GM18861 (cell line): Measurements from ENCODE around the gene SINHCAF.
A peak's percentile ranks its signal among the peaks of the same experiment; 100 is the strongest.

Source experiments
- ATAC-seq: cut with Tn5 transposase; IDR thresholded peaks from one replicate; pipeline ENCODE4 v1.9.1; 2021; ENCODE audit not compliant: unreplicated experiment

SINHCAF gene

GRCh38 chr12:31337952-31338351 lies 12.0 kb upstream of the SINHCAF start:
- no peak for ATAC-seq

- ATAC-seq, result no peak
These were observed 5.3 kb upstream of the SINHCAF start for GRCh38 chr12:31331242-31331641.

DNA sequence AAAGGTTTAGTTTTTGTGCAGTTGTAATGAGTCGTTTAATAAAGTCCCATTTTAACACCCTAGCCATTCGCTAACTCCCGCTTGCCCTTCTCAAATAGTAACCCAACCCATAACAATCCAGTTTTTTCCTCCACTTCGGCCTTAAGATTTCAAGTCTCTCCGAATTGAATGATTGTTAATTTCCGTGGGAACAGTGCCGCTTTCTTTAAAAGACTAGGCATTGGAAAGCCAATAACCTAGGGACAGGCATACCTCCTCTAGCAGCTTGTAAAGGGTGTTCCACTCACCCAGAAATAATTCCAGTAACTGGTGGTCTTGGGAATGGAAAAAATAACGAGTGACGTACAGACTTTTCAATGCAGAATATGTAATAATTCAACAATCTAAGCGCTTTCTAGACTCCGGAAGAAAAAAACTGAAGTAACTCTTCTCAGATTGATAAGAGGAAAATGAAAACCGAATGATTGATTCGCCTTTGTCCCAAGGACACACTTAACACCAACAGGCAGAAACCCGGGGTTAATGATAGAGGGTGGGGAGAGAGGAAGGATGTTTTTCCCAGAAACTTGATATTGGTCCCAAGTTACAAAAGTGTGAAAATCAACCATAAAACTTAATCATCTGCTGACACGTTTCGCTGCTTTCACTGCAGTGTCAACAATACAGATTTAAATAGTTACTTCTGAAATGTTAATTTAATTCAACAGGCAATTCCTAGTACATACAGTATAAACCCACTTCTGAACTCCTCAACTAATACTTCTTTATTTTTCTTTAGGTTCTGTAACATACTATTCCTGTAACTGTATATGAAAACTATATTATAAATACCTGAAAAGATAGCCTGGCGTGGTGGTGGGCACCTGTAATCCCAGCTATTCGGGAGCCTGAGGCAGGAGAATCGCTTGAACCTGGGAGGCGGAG lies 1.0 kb upstream of the SINHCAF start:
- ATAC-seq, result no peak

DNA sequence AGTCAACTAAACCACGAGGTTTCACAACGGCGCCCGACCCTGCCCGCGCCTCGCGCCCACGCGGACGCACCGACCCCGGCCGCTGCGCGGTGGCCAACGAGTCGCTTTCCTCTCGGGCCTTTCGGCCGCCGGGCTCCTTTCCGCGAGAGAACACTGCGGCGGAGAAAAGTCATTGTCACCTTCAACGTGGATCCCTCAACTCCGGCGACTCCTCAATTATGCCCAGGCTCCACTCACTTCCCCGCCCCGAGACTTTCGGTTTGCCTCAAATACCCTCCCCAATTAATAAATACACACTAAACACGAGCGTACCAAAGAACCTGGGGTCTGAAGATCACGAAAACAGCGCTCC lies 450 bp downstream of the SINHCAF start:
- ATAC-seq, result no peak

DNA sequence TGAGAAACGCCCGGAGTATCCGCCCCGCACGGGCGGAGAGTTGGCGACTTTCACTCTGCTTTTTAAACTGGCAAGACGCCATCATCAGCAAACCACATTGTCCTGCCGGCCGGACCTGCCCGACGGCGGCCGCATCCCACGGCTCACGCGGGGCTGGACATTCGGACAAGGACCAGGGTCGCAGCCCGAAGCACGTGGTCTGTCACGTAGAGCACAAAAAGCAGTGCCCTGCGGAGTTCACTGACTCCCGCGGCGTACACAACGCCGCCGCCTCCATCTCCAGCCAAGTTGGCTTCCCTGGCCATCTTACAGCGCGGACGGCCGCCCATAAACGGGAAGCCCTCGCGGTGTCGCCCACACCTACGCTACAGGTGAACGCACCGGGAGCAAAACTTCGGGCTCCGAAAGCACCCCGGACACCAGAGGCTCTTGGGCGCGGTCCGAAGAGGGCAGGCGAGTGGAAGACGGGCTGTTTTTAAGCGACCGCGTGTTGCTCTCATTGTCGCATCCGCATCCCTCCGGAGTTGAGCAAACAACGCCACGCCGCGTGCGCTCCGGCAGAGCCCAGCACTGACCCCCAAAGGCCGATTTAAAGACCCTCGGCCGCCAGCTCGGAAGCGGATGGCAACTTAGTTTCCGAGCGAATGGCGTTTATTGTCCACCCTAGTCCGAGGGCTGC lies 966 bp downstream of the SINHCAF start:
- ATAC-seq, result no peak

DNA sequence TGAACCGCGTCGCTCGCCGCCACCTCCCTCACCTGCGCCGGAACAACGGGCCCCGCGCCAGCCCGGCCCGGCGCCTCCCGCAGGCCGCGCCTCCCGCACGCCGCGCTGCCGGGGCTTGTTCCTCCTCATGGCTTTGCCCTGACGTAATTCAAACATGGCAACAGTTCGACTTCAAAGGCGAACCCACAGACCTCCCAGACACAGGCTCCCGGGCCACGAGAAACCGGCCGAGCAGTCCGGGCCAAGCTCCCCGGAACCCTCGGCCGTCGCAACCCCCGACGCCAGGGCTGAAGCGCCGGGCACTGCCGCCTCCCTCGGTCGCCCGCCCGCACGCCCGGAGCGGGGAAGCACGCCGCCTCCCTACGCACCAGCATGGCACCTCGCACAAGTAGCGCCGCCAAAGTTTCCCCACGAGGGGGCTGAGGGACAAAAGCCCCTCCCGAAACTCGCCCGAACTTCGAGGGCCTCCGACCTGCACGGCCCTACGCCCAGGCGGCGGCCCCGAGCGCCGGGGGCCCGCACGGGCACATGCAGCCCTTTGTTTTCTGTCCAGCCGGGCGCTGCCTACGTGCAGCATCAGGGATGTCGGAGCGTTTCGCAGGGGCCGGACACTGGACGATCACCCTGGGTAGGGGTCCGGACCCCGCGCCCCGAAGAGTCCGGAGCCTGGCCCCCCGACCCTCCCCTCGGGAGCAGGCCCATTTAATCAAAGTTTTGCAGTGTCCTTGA lies 1.7 kb downstream of the SINHCAF start:
- no peak for ATAC-seq

- ATAC-seq, result no peak
These were observed 2.4 kb downstream of the SINHCAF start for GRCh38 chr12:31323391-31324115.

GRCh38 chr12:31322801-31323207 lies 3.1 kb downstream of the SINHCAF start:
- no peak for ATAC-seq

- ATAC-seq, result no peak
These were observed 4.1 kb downstream of the SINHCAF start for GRCh38 chr12:31321897-31322228.

DNA sequence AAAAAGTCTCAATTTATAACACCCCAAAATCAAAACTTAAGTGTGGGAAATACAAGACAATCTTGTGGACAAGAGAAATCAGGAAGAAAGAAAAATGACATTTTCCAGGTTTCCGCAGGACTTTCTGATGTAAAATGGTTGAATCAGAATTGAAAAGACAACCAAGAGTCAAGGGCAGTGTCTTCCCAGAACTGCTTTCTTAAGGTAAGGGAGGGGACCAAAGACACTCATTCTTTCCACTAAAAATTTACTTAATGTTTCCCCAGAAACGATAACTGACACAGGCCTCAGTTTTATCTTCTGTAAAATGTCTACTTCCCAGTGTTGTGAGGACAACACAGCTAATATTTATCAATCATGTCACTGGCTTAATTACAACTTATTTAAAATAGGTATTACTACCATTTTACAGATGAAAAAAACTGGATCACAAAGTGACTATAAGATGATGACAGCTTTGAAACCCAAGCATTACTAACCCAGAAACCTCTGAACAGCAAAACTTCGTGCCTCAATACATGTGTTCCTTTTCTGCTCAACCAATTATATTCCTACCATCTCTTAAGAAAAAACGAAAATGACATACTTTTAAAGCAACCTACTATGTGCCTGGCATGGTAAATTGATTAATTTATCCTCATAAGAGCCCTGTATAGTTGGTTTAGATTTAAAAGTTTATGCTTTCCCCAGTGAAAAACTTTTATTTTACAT lies 4.6 kb downstream of the SINHCAF start:
- ATAC-seq, result no peak

GRCh38 chr12:31318657-31319269 lies 7.2 kb downstream of the SINHCAF start:
- ATAC-seq, result no peak

DNA sequence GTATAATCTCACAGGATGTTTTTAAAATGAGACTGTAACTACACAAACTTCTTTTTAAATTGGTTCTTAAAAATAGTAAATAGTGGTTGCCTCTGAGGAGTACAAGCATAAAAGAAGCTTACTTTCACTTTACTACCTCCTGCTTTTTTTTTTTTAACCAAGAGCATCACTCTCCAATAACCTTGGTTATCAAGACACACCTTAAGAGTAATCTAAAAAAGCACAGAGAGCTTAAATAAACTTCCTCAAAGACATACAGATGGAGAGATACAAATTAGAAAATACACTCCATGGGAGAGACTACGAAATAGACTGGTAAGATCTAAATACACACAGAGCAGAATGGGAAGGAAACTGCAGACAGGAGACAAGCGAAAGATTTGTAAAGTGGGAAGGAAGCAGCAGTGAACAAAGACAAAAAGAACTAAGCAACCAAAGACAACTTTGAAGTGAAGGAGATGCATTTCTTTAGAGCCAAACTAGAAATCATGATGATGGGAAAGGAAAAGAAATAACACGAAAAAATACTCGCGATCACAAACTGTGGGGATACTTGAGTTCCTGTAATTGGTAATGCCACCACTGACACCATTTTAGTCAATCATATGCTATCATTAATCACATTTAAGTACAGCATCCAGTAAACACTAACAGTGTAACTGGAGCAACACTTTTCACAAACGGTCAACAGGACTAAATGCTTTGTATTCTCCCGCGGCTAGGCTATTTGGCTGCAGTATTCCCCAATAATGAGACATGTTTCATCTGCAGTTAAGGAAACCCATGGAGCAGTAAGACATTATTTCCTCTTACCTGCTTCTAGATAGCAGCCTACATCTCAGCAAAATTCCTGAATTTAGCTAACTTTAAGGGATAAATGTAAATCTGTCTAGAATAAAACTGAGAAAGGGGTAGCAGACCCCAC lies 8.2 kb downstream of the SINHCAF start:
- no peak for ATAC-seq

DNA sequence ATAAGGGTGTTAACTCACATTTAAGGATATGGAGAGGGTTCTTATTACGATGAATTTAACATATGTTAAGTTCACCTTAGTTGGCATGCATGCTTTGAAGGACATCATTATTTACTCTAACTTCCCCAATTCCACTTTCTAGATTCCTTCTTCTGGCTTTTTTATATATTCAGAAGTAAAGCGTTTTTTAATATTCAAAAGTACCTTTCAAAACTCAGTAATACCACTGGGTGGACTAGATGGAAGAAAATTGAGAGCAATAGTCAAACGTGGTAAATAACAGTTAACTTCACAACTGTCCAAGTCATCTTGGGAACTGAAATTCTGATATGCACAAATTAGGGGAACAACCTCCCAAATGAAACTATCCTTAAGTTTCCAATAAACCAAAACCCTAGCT lies 9.1 kb downstream of the SINHCAF start:
- ATAC-seq, result no peak

GRCh38 chr12:31315784-31316465 lies 10.0 kb downstream of the SINHCAF start:
- no peak for ATAC-seq

DNA sequence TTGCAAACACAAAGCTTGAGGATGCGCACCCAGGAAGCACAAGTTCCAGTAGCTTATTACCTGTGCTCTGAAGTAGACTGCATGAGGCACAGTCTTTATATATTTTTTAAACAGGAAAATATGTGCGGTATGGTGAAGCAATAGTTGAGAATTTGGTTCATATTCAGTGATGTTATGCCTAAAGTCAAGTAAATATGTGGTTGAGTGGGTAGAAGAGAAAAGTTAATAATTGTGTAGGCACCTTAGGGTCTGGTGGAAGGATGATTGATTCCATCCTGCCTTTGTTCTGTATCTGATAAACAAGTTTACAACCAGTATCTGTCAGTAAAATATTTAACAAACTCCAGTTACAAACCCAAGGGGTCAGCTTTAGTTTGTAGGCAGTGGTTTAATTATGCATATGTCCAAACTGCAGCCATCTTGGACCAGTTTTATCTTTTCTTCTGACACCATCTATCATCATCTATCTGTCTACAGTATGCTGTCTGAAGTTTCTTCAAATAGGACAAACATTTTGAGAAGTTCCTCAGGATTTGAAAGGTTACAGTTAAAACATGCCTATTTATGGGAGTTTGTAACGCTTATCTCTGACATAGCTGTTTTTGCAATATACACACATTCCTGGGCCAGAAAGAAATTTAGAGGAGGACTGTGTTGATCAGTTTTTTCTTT lies 10.8 kb downstream of the SINHCAF start:
- ATAC-seq, result peak; percentile 53

- ATAC-seq, result no peak
These were observed 13.5 kb downstream of the SINHCAF start for GRCh38 chr12:31312431-31312830.

DNA sequence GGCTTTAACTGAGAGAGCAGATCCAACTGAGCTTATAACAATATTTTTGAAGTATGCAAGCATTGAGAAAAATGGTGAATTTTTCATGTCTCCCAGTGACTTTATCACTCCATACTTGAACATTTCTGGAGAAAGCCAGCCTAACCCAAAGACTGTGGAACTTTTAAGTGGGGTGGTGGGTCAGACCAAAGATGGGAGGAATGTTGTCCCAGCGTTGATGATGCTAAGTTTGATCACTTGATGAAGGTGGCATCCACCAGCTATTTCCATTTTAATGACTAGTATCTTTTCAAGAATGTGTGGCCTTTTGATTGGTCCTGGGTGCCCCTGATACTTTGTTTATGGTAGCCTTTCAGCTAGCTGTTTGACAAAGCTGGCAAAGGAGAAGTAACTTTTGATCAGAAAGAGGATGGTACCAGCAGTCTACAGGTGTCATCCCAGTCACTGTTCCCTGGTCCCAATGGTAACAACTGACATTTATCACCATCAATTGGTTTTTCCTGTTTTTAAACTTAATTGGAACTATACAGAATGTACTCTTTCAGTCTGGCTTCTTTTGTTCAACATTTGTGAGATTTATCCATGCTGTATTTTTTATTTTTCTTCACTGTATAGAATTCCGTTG lies 14.2 kb downstream of the SINHCAF start:
- no peak for ATAC-seq

GRCh38 chr12:31310488-31310887 lies 15.5 kb downstream of the SINHCAF start:
- ATAC-seq, result no peak
